Measurements from ENCODE around the gene DSCAM. TPM values are rescaled to one million over a fixed set of nuclear protein-coding genes. Genes with fewer than 3 reads are reported as not detected.

DSCAM gene
- total RNA-seq, 1 donor = not detected

GRCh38 chr21:40829308-40829707 lies 17.6 kb downstream of the DSCAM start:
- H3K4me3 ChIP-seq (ENCODE audit: low read depth, low read length) = no peak overlapping the region
- DNase-seq (ENCODE audit: low read depth) = no peak
- no peak for TF ChIP-seq CTCF (IDR thresholded peaks at IDR 0.05; ENCODE audit: insufficient read depth, low read depth, low read length)

- no peak for DNase-seq (ENCODE audit: low read depth)
- H3K4me3 ChIP-seq (ENCODE audit: low read depth, low read length) = no peak overlapping the region
- TF ChIP-seq CTCF (IDR thresholded peaks at IDR 0.05; ENCODE audit: insufficient read depth, low read depth, low read length) = no peak
Observed at GRCh38 chr21:40827509-40827908, 19.4 kb downstream of the DSCAM start.

GRCh38 chr21:40819071-40819900 lies 27.7 kb downstream of the DSCAM start:
- DNase-seq (ENCODE audit: low read depth) = no peak
- H3K4me3 ChIP-seq (ENCODE audit: low read depth, low read length) = no peak overlapping the region
- TF ChIP-seq CTCF (IDR thresholded peaks at IDR 0.05; ENCODE audit: insufficient read depth, low read depth, low read length) = no peak

GRCh38 chr21:40813918-40814317 lies 33.0 kb downstream of the DSCAM start:
- H3K4me3 ChIP-seq (ENCODE audit: low read depth, low read length) = no peak overlapping the region
- TF ChIP-seq CTCF (IDR thresholded peaks at IDR 0.05; ENCODE audit: insufficient read depth, low read depth, low read length) = no peak
- DNase-seq (ENCODE audit: low read depth) = no peak

- H3K4me3 ChIP-seq (ENCODE audit: low read depth, low read length) = no peak overlapping the region
- DNase-seq (ENCODE audit: low read depth) = no peak
- no peak for TF ChIP-seq CTCF (IDR thresholded peaks at IDR 0.05; ENCODE audit: insufficient read depth, low read depth, low read length)
Observed at GRCh38 chr21:40809673-40810197, 37.2 kb downstream of the DSCAM start.

- no peak for TF ChIP-seq CTCF (IDR thresholded peaks at IDR 0.05; ENCODE audit: insufficient read depth, low read depth, low read length)
- H3K4me3 ChIP-seq (ENCODE audit: low read depth, low read length) = no peak overlapping the region
- no peak for DNase-seq (ENCODE audit: low read depth)
Observed at GRCh38 chr21:40803101-40803500, 43.9 kb downstream of the DSCAM start.
